Measurements from ENCODE around the gene HIGD1B.

Gene HIGD1B

DNA sequence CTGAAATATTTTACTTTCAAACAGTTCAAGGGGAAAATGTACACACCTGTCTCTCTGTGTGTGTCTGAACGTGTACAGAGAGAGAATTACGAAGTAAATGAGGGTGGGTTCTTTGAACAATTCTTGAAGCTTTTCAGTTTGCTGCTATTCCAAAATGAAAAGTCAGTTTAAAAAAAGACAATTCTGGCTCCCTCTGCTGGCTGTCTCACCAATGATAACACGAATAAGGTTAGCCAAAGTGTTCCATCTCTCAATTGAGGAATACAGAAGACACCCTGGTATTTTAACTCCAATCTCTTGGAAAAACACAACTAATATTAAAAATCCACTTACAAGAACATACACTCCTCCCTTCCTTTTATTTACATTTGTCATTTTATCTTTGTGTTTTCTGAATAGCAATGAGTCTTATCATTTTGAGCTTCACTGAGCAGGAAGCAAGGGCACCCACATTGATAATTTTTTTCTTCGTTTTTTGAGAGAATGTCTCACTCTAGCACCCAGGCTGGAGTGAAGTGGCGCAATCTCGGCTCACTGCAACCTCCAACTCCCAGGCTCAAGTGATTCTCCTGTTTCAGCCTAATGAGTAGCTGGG lies 31.0 kb downstream of the HIGD1B start:
- DNase-seq (ENCODE audit: low read depth in 3 of 3) = no peak

GRCh38 chr17:44879376-44879775 lies 31.7 kb downstream of the HIGD1B start:
- no peak for DNase-seq (ENCODE audit: low read depth in 3 of 3)

DNA sequence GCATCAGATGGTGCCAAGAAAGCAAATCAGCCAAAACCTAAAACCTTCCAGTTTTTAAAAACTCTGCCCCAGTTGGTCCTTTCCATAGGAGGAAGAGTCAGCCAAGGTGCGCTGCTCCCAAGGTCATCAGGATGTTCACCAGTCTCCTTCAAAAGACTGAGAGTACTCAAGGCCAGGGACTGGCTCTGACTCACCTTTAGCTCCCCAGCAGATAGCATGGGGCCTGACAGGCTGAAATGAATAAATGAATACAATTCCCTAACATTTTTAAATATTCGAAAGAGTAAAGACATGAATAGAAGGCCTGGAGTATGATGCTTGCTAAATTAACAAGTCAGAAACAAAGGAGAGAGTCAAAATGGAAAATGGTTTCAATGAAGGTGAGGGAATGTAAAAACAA lies 32.4 kb downstream of the HIGD1B start:
- no peak for DNase-seq (ENCODE audit: low read depth in 3 of 3)

DNA sequence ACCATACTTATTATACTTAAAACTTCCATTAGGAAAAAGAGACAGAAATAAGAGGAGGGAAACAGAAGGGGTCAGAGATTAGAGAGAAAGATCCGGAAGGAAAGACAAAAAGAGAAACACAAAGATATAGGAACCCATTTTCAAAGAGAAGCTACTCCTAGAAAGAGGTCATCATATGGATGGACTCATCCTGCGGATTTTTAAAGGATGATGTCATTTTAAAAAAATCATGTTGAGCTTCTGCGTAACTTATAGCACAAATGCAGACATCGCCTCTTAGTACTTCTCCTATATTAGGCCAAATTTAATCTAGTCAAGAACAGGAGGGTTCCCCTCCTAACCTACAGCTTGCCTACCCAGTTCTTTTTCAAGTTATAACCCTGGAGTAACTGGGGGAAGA lies 33.5 kb downstream of the HIGD1B start:
- DNase-seq (ENCODE audit: low read depth in 3 of 3) = no peak

- DNase-seq (ENCODE audit: low read depth in 3 of 3) = no peak
Observed at GRCh38 chr17:44884941-44885340, 37.3 kb downstream of the HIGD1B start.

GRCh38 chr17:44887016-44887415 lies 39.3 kb downstream of the HIGD1B start:
- no peak for DNase-seq (ENCODE audit: low read depth in 3 of 3)

- no peak for DNase-seq (ENCODE audit: low read depth in 3 of 3)
Observed at GRCh38 chr17:44887971-44888954, 40.6 kb downstream of the HIGD1B start.

- DNase-seq (ENCODE audit: low read depth in 3 of 3) = no peak
Observed at GRCh38 chr17:44889003-44889402, 41.3 kb downstream of the HIGD1B start.

GRCh38 chr17:44892250-44892649 lies 44.6 kb downstream of the HIGD1B start:
- DNase-seq (ENCODE audit: low read depth in 3 of 3) = no peak

DNA sequence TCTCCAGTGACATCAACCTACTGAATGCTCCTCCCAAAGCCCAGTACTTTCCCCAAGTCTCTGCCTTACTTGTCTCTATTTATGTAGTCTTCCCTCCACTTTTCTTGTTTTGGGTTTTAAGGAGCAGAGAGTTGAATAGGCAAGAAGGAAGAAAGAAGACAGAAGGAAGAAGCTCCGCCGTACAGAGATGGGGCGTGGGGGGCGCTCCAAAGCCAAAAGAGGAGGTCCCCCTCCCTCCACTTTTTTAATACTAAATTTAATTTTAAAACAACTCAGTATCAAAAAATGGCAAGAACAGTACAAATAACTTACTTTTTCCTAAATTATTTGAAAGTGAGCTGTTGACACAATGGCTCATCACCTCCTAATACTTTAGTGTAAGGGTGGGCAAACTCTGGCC lies 47.0 kb downstream of the HIGD1B start:
- no peak for DNase-seq (ENCODE audit: low read depth in 3 of 3)

- no peak for DNase-seq (ENCODE audit: low read depth in 3 of 3)
Observed at GRCh38 chr17:44898768-44899073, 51.0 kb downstream of the HIGD1B start.

GRCh38 chr17:44899074-44899782 lies 51.5 kb downstream of the HIGD1B start, which contains the start of gene EFTUD2:
Gene EFTUD2, minus strand, starts transcription at chr17:44899445. Its CDS starts 4,924 bp downstream, at chr17:44894521.
- peak; percentile 83 to 91 (median 87) for DNase-seq (ENCODE audit: low read depth in 3 of 3)

Measured in stimulated activated CD4-positive, alpha-beta T cell treated with anti-CD3 and anti-CD28 coated beads, TNF-alpha, amount 100 ng/mL, for 24 hours (primary cell).